WTC11 (cell line): ENCODE results near the gene GOLPH3L. TPM values are rescaled to one million over a fixed set of nuclear protein-coding genes. Genes with fewer than 3 reads are reported as not detected.
A peak's percentile ranks its signal among the peaks of the same experiment; 100 is the strongest.

Source experiments
- ATAC-seq: fragments of 200-7000 bp; cut with Tn5 transposase; 2 replicates; pipeline ENCODE4 v1.10.0; 2021; ENCODE audit warnings: mild to moderate bottlenecking, moderate library complexity
- CTCF ChIA-PET: fragments of 300-600 bp; sonication (Branson Sonifier 250); formaldehyde crosslinking; loops from one replicate; lab custom pipeline; 2021; ENCODE audit warnings: antibody characterized with exemption; lab: Charles Lee
- POLR2A ChIA-PET: fragments of 350-600 bp; sonication (Branson Sonifier 250); formaldehyde crosslinking; loops from one replicate; lab custom pipeline; 2021; ENCODE audit warnings: antibody characterized with exemption; lab: Charles Lee
- DNase-seq: peaks from one replicate; pipeline ENCODE4 v3.0.0; 2021; ENCODE audit warnings: low spot score
- H3K27ac Mint-ChIP-seq: 2 replicates; pipeline ENCODE4 v1.8.0; 2021; ENCODE audit warnings: mixed read lengths
- H3K27me3 Mint-ChIP-seq: 2 replicates; pipeline ENCODE4 v1.8.0; 2021; ENCODE audit warnings: low read depth, mild to moderate bottlenecking, moderate library complexity, mixed read lengths
- H3K36me3 Mint-ChIP-seq: 2 replicates; pipeline ENCODE4 v1.8.0; 2021; ENCODE audit warnings: mixed read lengths
- H3K4me1 Mint-ChIP-seq: 2 replicates; pipeline ENCODE4 v1.8.0; 2022; ENCODE audit warnings: mixed read lengths
- H3K4me3 Mint-ChIP-seq: 2 replicates; pipeline ENCODE4 v1.8.0; 2021; ENCODE audit warnings: mild to moderate bottlenecking, moderate library complexity, mixed read lengths
- H3K9me3 Mint-ChIP-seq: 2 replicates; pipeline ENCODE4 v1.8.0; 2021; ENCODE audit warnings: mixed read lengths
- ATF2 ChIP-seq: sonication (generic); formaldehyde crosslinking; IDR thresholded peaks from 2 replicates; pipeline ENCODE4 v1.8.1; 2022; ENCODE audit warnings: low read depth, missing genetic modification reagents, borderline replicate concordance
- CREB1 ChIP-seq: sonication (generic); formaldehyde crosslinking; IDR thresholded peaks from 2 replicates; pipeline ENCODE4 v1.8.0; 2023; ENCODE audit warnings: mild to moderate bottlenecking, missing genetic modification reagents
- ESRRA ChIP-seq: sonication (generic); formaldehyde crosslinking; IDR thresholded peaks from 2 replicates; pipeline ENCODE4 v1.8.1; 2022; ENCODE audit warnings: mild to moderate bottlenecking, missing genetic modification reagents, borderline replicate concordance
- ETV6 ChIP-seq: sonication (generic); formaldehyde crosslinking; IDR thresholded peaks from 2 replicates; pipeline ENCODE4 v1.8.1; 2022; ENCODE audit warnings: mild to moderate bottlenecking, missing genetic modification reagents
- GTF2I ChIP-seq: fragments of 250-450 bp; sonication (Bioruptor Pico); conservative IDR thresholded peaks from 2 replicates; pipeline ENCODE4 v1.4.0; 2021; ENCODE audit warnings: mild to moderate bottlenecking
- MAX ChIP-seq: sonication (generic); formaldehyde crosslinking; IDR thresholded peaks from 2 replicates; pipeline ENCODE4 v1.8.0; 2022; ENCODE audit warnings: mild to moderate bottlenecking, missing genetic modification reagents
- MYBL2 ChIP-seq: sonication (generic); formaldehyde crosslinking; IDR thresholded peaks from 2 replicates; pipeline ENCODE4 v1.8.1; 2023; ENCODE audit warnings: mild to moderate bottlenecking, moderate library complexity, missing genetic modification reagents
- NR1H2 ChIP-seq: sonication (generic); formaldehyde crosslinking; IDR thresholded peaks from 2 replicates; pipeline ENCODE4 v1.9.0; 2021; ENCODE audit warnings: mild to moderate bottlenecking, moderate library complexity, missing genetic modification reagents
- PRRX2 ChIP-seq: fragments of 250-450 bp; sonication (Bioruptor Pico); IDR thresholded peaks from 2 replicates; pipeline ENCODE4 v1.8.0; 2021; ENCODE audit warnings: mild to moderate bottlenecking
- RORB ChIP-seq: fragments of 250-450 bp; sonication (Bioruptor Pico); IDR thresholded peaks from 2 replicates; pipeline ENCODE4 v1.9.0; 2021; ENCODE audit warnings: mild to moderate bottlenecking
- SMAD3 ChIP-seq: sonication (generic); formaldehyde crosslinking; IDR thresholded peaks from 2 replicates; pipeline ENCODE4 v1.8.0; 2022; ENCODE audit warnings: missing genetic modification reagents, mild to moderate bottlenecking, borderline replicate concordance
- SP1 ChIP-seq: sonication (generic); formaldehyde crosslinking; conservative IDR thresholded peaks from 2 replicates; pipeline ENCODE4 v1.8.1; 2022; ENCODE audit warnings: missing genetic modification reagents
- TEAD4 ChIP-seq: sonication (generic); formaldehyde crosslinking; IDR thresholded peaks from 2 replicates; pipeline ENCODE4 v1.8.0; 2022; ENCODE audit warnings: mild to moderate bottlenecking, missing genetic modification reagents
- ZNF396 ChIP-seq: fragments of 250-450 bp; sonication (Bioruptor Pico); IDR thresholded peaks from 2 replicates; pipeline ENCODE4 v1.8.0; 2021; ENCODE audit warnings: mild to moderate bottlenecking, moderate library complexity, borderline replicate concordance
- total RNA-seq: library from RNA; stranded (reverse); gene quantifications from 3 replicates; pipeline ENCODE4 v1.2.3, GENCODE V29; 2021
- TF ChIP-seq, protein P1 (sequence below): fragments of 250-450 bp; sonication (Bioruptor Pico); IDR thresholded peaks from 2 replicates; pipeline ENCODE4 v1.9.0; 2021; ENCODE audit warnings: mild to moderate bottlenecking
- TF ChIP-seq, protein P2 (sequence below): fragments of 250-450 bp; sonication (Bioruptor Pico); IDR thresholded peaks from 2 replicates; pipeline ENCODE4 v1.9.0; 2021; ENCODE audit warnings: moderate library complexity, mild to moderate bottlenecking, inconsistent platforms, borderline replicate concordance
- TF ChIP-seq, protein P3 (sequence below): sonication (generic); formaldehyde crosslinking; IDR thresholded peaks from 2 replicates; pipeline ENCODE4 v1.8.1; 2022; ENCODE audit warnings: mild to moderate bottlenecking, moderate library complexity, missing genetic modification reagents
- TF ChIP-seq, protein P4 (sequence below): sonication (generic); formaldehyde crosslinking; conservative IDR thresholded peaks from 2 replicates; pipeline ENCODE4 v1.8.1; 2022; ENCODE audit warnings: mild to moderate bottlenecking, missing genetic modification reagents
- TF ChIP-seq, protein P5 (sequence below): sonication (generic); formaldehyde crosslinking; IDR thresholded peaks from 2 replicates; pipeline ENCODE4 v1.8.0; 2022; ENCODE audit warnings: missing genetic modification reagents
- TF ChIP-seq, protein P6 (sequence below): sonication (generic); formaldehyde crosslinking; IDR thresholded peaks from 2 replicates; pipeline ENCODE4 v1.8.1; 2022; ENCODE audit warnings: low read depth, mild to moderate bottlenecking, moderate library complexity, missing genetic modification reagents, borderline replicate concordance

GOLPH3L gene
- total RNA-seq, 1 experiment from 2014 or later: 39.5 TPM

DNA sequence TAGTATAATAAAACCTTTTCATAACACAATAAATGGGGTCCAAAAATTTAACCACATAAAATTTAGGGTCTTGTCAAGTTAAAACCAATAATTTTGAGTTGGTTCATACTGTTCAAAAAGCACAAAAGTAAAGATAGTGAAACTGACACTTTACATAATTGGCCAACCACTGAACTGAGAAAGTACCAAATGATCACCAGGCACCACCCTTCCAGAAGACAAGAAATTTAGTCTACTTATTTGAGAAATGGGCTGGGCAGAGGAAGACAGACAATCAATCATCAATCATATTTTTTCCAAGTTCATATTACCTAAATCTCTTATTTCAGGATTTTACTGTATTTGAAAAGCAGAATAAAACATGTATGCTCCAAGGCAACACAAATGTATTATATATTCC, 6.5 kb upstream of the GOLPH3L start:
- POLR2A ChIA-PET: no interaction called here
- CTCF ChIA-PET: no interaction called here
- H3K9me3 Mint-ChIP-seq: no peaks in the 10 kb centered on the region

GRCh38 chr1:150696590-150696989, 364 bp downstream of the GOLPH3L start:
- ATAC-seq (no peak), DNase-seq (no peak)
- no peaks in the 10 kb centered on the region for H3K27me3 Mint-ChIP-seq
- no peaks in the 10 kb centered on the region for H3K9me3 Mint-ChIP-seq
- ChIA-PET POLR2A (interaction anchor here (0.6 to 1.7 kb wide), 8 partner anchors 13 to 310 kb away, joined by 3 to 11 read pairs (median 4); partner anchors contain the start of genes CTSK, ENSA, MCL1 and MINDY1), CTCF (interaction anchor here (0.8 to 1.4 kb wide), 9 partner anchors 18 to 299 kb away, joined by 3 to 13 read pairs (median 4); partner anchors contain the start of gene ANXA9)
- H3K27ac Mint-ChIP-seq: peak overlapping the region; percentile 98
- TF ChIP-seq, protein P1, sequence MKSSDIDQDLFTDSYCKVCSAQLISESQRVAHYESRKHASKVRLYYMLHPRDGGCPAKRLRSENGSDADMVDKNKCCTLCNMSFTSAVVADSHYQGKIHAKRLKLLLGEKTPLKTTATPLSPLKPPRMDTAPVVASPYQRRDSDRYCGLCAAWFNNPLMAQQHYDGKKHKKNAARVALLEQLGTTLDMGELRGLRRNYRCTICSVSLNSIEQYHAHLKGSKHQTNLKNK (CRISPR knock-in tag): no peak
- TF ChIP-seq, protein P2, sequence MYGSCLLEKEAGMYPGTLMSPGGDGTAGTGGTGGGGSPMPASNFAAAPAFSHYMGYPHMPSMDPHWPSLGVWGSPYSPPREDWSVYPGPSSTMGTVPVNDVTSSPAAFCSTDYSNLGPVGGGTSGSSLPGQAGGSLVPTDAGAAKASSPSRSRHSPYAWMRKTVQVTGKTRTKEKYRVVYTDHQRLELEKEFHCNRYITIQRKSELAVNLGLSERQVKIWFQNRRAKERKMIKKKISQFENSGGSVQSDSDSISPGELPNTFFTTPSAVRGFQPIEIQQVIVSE (CRISPR knock-in tag): no peak
- TF ChIP-seq, protein P3, sequence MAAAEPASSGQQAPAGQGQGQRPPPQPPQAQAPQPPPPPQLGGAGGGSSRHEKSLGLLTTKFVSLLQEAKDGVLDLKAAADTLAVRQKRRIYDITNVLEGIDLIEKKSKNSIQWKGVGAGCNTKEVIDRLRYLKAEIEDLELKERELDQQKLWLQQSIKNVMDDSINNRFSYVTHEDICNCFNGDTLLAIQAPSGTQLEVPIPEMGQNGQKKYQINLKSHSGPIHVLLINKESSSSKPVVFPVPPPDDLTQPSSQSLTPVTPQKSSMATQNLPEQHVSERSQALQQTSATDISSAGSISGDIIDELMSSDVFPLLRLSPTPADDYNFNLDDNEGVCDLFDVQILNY: no peak
- TF ChIP-seq, protein P4, sequence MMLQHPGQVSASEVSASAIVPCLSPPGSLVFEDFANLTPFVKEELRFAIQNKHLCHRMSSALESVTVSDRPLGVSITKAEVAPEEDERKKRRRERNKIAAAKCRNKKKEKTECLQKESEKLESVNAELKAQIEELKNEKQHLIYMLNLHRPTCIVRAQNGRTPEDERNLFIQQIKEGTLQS: no peak
- TF ChIP-seq CREB1 (no peak), PRRX2 (CRISPR knock-in tag) (no peak), GTF2I (CRISPR knock-in tag) (no peak), MYBL2 (CRISPR knock-in tag) (no peak), SP1 (CRISPR knock-in tag) (no peak), RORB (CRISPR knock-in tag) (no peak), TEAD4 (CRISPR knock-in tag) (no peak), ETV6 (CRISPR knock-in tag) (no peak), SMAD3 (CRISPR knock-in tag) (no peak), NR1H2 (no peak), ESRRA (CRISPR knock-in tag) (no peak), ZNF396 (no peak)
- TF ChIP-seq, protein P5, sequence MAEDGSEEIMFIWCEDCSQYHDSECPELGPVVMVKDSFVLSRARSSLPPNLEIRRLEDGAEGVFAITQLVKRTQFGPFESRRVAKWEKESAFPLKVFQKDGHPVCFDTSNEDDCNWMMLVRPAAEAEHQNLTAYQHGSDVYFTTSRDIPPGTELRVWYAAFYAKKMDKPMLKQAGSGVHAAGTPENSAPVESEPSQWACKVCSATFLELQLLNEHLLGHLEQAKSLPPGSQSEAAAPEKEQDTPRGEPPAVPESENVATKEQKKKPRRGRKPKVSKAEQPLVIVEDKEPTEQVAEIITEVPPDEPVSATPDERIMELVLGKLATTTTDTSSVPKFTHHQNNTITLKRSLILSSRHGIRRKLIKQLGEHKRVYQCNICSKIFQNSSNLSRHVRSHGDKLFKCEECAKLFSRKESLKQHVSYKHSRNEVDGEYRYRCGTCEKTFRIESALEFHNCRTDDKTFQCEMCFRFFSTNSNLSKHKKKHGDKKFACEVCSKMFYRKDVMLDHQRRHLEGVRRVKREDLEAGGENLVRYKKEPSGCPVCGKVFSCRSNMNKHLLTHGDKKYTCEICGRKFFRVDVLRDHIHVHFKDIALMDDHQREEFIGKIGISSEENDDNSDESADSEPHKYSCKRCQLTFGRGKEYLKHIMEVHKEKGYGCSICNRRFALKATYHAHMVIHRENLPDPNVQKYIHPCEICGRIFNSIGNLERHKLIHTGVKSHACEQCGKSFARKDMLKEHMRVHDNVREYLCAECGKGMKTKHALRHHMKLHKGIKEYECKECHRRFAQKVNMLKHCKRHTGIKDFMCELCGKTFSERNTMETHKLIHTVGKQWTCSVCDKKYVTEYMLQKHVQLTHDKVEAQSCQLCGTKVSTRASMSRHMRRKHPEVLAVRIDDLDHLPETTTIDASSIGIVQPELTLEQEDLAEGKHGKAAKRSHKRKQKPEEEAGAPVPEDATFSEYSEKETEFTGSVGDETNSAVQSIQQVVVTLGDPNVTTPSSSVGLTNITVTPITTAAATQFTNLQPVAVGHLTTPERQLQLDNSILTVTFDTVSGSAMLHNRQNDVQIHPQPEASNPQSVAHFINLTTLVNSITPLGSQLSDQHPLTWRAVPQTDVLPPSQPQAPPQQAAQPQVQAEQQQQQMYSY: no peak
- peak overlapping the region; percentile 92 for H3K4me3 Mint-ChIP-seq
- peaks cover 37% of the 10 kb centered on the region for H3K36me3 Mint-ChIP-seq
- peaks cover 8% of the 10 kb centered on the region for H3K4me1 Mint-ChIP-seq

More for the DNA sequence above, 6.5 kb upstream of the GOLPH3L start:
- TF ChIP-seq, protein P6, sequence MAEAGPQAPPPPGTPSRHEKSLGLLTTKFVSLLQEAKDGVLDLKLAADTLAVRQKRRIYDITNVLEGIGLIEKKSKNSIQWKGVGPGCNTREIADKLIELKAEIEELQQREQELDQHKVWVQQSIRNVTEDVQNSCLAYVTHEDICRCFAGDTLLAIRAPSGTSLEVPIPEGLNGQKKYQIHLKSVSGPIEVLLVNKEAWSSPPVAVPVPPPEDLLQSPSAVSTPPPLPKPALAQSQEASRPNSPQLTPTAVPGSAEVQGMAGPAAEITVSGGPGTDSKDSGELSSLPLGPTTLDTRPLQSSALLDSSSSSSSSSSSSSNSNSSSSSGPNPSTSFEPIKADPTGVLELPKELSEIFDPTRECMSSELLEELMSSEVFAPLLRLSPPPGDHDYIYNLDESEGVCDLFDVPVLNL (CRISPR knock-in tag): no peak
- TF ChIP-seq ATF2 (CRISPR knock-in tag) (no peak), MAX (no peak)
- TF ChIP-seq, protein P3: no peak
- Mint-ChIP-seq H3K4me1 (no peaks in the 10 kb centered on the region), H3K27ac (no peak overlapping the region), H3K27me3 (no peaks in the 10 kb centered on the region), H3K4me3 (no peak overlapping the region), H3K36me3 (no peaks in the 10 kb centered on the region)
- ATAC-seq (no peak), DNase-seq (no peak)
